A673 (cell line): ENCODE data around the gene RPS21. TPM values are rescaled to one million over a fixed set of nuclear protein-coding genes. Genes with fewer than 3 reads are reported as not detected.

ENCODE experiments used
- BruUV-seq: library from RNA; stranded (reverse); fragments of 400-500 nt; replicated peaks from 2 replicates; lab custom pipeline; 2021; lab: Mats Ljungman, UMichigan
- CTCF ChIA-PET: fragments of 300-600 bp; sonication (Branson Sonifier 250); formaldehyde crosslinking; loops from one replicate; lab custom pipeline; 2022; ENCODE audit warnings: antibody characterized with exemption; lab: Charles Lee
- POLR2A ChIA-PET: fragments of 300-600 bp; sonication (Branson Sonifier 250); formaldehyde crosslinking; loops from one replicate; lab custom pipeline; 2022; ENCODE audit warnings: antibody characterized with exemption; ENCODE audit not compliant: low non-redundant PET; lab: Charles Lee
- DNase-seq: peaks from one replicate; pipeline ENCODE4 v3.0.0-alpha.2; 2015; ENCODE audit warnings: low spot score
- H3K27ac ChIP-seq: fragments of 200-600 bp; sonication (generic); 2 replicates; pipeline ENCODE4 v1.5.1; 2016; ENCODE audit warnings: mixed run types, low read depth, mild to moderate bottlenecking, mixed read lengths, antibody characterized with exemption, low read length; ENCODE audit not compliant: poor library complexity, severe bottlenecking
- H3K27me3 ChIP-seq: fragments of 200-600 bp; sonication (generic); replicated peaks from 2 replicates; pipeline ENCODE4 v1.6.1; 2017; ENCODE audit warnings: mixed run types, low read depth, mild to moderate bottlenecking, mixed read lengths, antibody characterized with exemption, low read length; ENCODE audit not compliant: insufficient read depth, poor library complexity
- H3K36me3 ChIP-seq: fragments of 200-600 bp; sonication (generic); 2 replicates; pipeline ENCODE4 v1.6.1; 2016; ENCODE audit warnings: mixed run types, mild to moderate bottlenecking, mixed read lengths, antibody characterized with exemption, low read length; ENCODE audit not compliant: insufficient read depth, poor library complexity, severe bottlenecking
- H3K4me1 ChIP-seq: fragments of 200-600 bp; sonication (generic); 2 replicates; pipeline ENCODE4 v1.6.1; 2017; ENCODE audit warnings: mixed run types, mild to moderate bottlenecking, mixed read lengths, antibody characterized with exemption, low read length; ENCODE audit not compliant: insufficient read depth, poor library complexity, severe bottlenecking
- H3K4me3 ChIP-seq: fragments of 200-600 bp; sonication (generic); 2 replicates; pipeline ENCODE4 v1.5.1; 2016; ENCODE audit warnings: low read depth, mixed run types, mild to moderate bottlenecking, mixed read lengths, low read length; ENCODE audit not compliant: poor library complexity, severe bottlenecking
- H3K9me3 ChIP-seq: fragments of 200-600 bp; sonication (generic); 2 replicates; pipeline ENCODE4 v1.6.1; 2016; ENCODE audit warnings: mixed run types, low read depth, mild to moderate bottlenecking, mixed read lengths, antibody characterized with exemption, low read length; ENCODE audit not compliant: poor library complexity, severe bottlenecking
- CTCF ChIP-seq: fragments of 300-800, 200-600 bp; sonication (generic); conservative IDR thresholded peaks from 2 replicates; pipeline ENCODE4 v1.5.1; 2017; ENCODE audit warnings: low read depth, mild to moderate bottlenecking, antibody characterized with exemption, low read length, moderate library complexity, mixed read lengths
- EZH2 ChIP-seq: fragments of 200-600 bp; sonication (generic); IDR thresholded peaks from 2 replicates; pipeline ENCODE4 v1.6.1; 2017; ENCODE audit warnings: borderline replicate concordance, low read depth, mild to moderate bottlenecking, mixed read lengths, antibody characterized with exemption, low read length; ENCODE audit not compliant: poor library complexity, severe bottlenecking
- intact Hi-C: fragments of 100-400 bp; cut with micrococcal nuclease; formaldehyde crosslinking; loops from one replicate; pipeline ENCODE4 v1.10.0; 2022; ENCODE audit not compliant: unreplicated experiment
- total RNA-seq: library from RNA; stranded (reverse); gene quantifications from 2 replicates; pipeline ENCODE4 v1.2.3, GENCODE V29; 2021

RPS21 gene
- total RNA-seq, 1 experiment from 2014 or later, result 1,506 TPM

- Histone ChIP-seq H3K27me3 (peaks cover 23% of the 10 kb centered on the region), H3K36me3 (no peaks in the 10 kb centered on the region), H3K4me3 (no peak overlapping the region), H3K27ac (no peak overlapping the region), H3K4me1 (peaks cover 29% of the 10 kb centered on the region), H3K9me3 (no peaks in the 10 kb centered on the region)
- intact Hi-C loops, result no loop called here
- CTCF ChIA-PET, result interaction anchor here (1.2 kb wide), 1 partner anchor 14 kb away, joined by 4 read pairs; no protein-coding TSS in a partner anchor
- no TSS peak for BruUV-seq
- no peak for DNase-seq
- TF ChIP-seq CTCF (no peak), EZH2 (peak; percentile 49)
- POLR2A ChIA-PET, result no interaction called here
Measured at GRCh38 chr20:62368392-62368975, 18.4 kb upstream of the RPS21 start.

DNA sequence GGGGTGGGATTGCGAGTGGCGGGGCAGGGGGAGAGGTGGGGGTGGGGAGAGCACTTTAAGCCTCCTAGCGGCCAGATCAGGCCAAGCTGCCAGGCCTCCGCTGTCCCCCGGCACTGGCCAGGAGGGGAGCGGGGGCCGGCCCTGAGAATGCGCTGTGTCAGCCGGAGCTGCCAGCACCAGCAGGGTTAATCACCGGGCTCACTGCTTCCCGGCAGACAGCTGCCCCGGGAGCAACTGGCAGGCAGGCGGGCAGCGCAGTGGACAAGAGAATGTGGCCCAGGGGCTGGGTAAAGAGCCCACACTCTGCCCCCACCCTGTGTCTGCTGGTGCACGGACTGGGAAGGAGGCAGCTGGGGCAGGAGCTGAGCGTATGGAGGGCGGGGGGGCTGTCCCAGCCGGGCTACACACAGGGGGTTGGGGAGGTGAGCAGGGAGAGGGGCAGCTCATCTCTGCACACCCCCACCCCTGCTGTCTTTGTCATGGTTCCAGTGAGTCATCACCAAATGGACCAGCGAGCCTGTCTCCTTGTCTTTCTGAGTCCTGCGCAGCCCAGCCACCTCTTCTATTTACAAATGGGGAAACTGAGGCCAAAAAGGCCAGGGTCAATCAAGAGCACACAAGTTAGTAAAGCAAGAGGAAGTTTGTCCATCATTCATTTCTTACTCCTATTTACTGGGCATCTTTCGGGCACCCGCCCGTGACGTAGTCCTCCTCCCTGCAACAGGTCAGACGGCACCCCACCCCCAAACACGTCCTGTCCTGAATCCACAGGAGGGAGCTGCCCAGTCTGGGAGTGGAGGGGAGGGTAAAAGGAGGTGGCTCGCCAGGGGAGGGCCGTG, 17.7 kb upstream of the RPS21 start:
- intact Hi-C loops, result no loop called here
- H3K4me3 ChIP-seq, result no peak overlapping the region
- CTCF ChIA-PET, result interaction anchor here (1.2 kb wide), 1 partner anchor 14 kb away, joined by 4 read pairs; no protein-coding TSS in a partner anchor
- no peak for DNase-seq
- H3K27ac ChIP-seq, result no peak overlapping the region
- H3K27me3 ChIP-seq, result peaks cover 23% of the 10 kb centered on the region
- H3K4me1 ChIP-seq, result peaks cover 29% of the 10 kb centered on the region
- H3K36me3 ChIP-seq, result no peaks in the 10 kb centered on the region
- BruUV-seq, result no TSS peak
- H3K9me3 ChIP-seq, result no peaks in the 10 kb centered on the region
- TF ChIP-seq CTCF, result peak; percentile 36; the same call in 1 of the 2 replicates
- no peak for TF ChIP-seq EZH2
- POLR2A ChIA-PET, result no interaction called here

DNA sequence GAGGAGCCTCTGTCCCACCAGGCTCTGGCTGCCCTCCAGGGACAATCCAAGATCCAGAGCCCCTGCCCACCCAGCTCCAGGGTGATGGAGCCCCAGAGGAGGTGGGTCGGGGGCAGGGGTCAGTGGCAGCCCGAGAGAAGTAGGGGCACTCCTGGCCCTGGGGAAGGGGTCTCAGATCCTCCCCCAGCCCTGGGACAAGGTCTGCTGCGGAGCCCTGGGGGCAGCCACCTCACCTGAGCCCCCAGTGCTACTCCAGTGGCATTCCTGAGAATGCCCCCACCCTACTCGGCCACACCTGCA, 17.1 kb upstream of the RPS21 start:
- TF ChIP-seq EZH2 (no peak), CTCF (no peak)
- Histone ChIP-seq H3K9me3 (no peaks in the 10 kb centered on the region), H3K4me3 (no peak overlapping the region), H3K27ac (no peak overlapping the region), H3K4me1 (peaks cover 29% of the 10 kb centered on the region), H3K36me3 (no peaks in the 10 kb centered on the region), H3K27me3 (peaks cover 23% of the 10 kb centered on the region)
- intact Hi-C loops, result no loop called here
- DNase-seq, result no peak
- ChIA-PET CTCF (interaction anchor here (1.2 kb wide), 1 partner anchor 13 kb away, joined by 4 read pairs; no protein-coding TSS in a partner anchor), POLR2A (no interaction called here)
- no TSS peak for BruUV-seq
